Activated CD8-positive, alpha-beta memory T cell treated with anti-CD3 and anti-CD28 coated beads for 1 hour (primary cell): Measurements from ENCODE around the gene DNAJB6.
"Not testable (repeated sequence)": the region's sequence is repeated elsewhere in the genome, so short reads cannot be mapped to it uniquely, and the experiment has no call there.

Experiments used
- DNase-seq, 2 donors: peaks; one replicate each; pipeline ENCODE4 v3.0.0-alpha.2; 2020; ENCODE audit warnings: low read depth in 1 of 2; ENCODE audit errors: extremely low read depth in 1 of 2

Gene DNAJB6

GRCh38 chr7:157320608-157320980 is 16.2 kb upstream of the DNAJB6 start:
- DNase-seq: no peak

GRCh38 chr7:157323401-157323800 is 13.4 kb upstream of the DNAJB6 start:
- no peak for DNase-seq

GRCh38 chr7:157329447-157329846 is 7.4 kb upstream of the DNAJB6 start:
- no peak for DNase-seq

- not testable (repeated sequence) for DNase-seq
Observed at GRCh38 chr7:157330567-157330966, 6.2 kb upstream of the DNAJB6 start.

- DNase-seq: not testable (repeated sequence)
Observed at GRCh38 chr7:157331049-157331448, 5.8 kb upstream of the DNAJB6 start.

GRCh38 chr7:157335236-157335635 is 1.6 kb upstream of the DNAJB6 start:
- DNase-seq: no peak

GRCh38 chr7:157335991-157336382 is 817 bp upstream of the DNAJB6 start:
- no peak for DNase-seq

GRCh38 chr7:157337316-157338149 is 729 bp downstream of the DNAJB6 start:
- peak in 1 of 2 donors; percentile 34 for DNase-seq

GRCh38 chr7:157339777-157340677 is 3.2 kb downstream of the DNAJB6 start:
- DNase-seq: peak; percentile 24 to 42

- no peak for DNase-seq
Observed at GRCh38 chr7:157347217-157347904, 10.6 kb downstream of the DNAJB6 start.

- no peak for DNase-seq
Observed at GRCh38 chr7:157348548-157348947, 11.7 kb downstream of the DNAJB6 start.

GRCh38 chr7:157352516-157352915 is 15.7 kb downstream of the DNAJB6 start:
- no peak for DNase-seq

- no peak for DNase-seq
Observed at GRCh38 chr7:157355784-157356511, 19.1 kb downstream of the DNAJB6 start.

- DNase-seq: no peak
Observed at GRCh38 chr7:157357129-157358040, 20.6 kb downstream of the DNAJB6 start.

- no peak for DNase-seq
Observed at GRCh38 chr7:157358041-157358752, 21.4 kb downstream of the DNAJB6 start.

GRCh38 chr7:157358753-157359096 is 21.9 kb downstream of the DNAJB6 start:
- DNase-seq: no peak

GRCh38 chr7:157359581-157359980 is 22.8 kb downstream of the DNAJB6 start:
- DNase-seq: no peak

GRCh38 chr7:157360483-157361025 is 23.8 kb downstream of the DNAJB6 start:
- DNase-seq: no peak

- DNase-seq: no peak
Observed at GRCh38 chr7:157361537-157361936, 24.7 kb downstream of the DNAJB6 start.
